ENCODE results near the gene KLK10.

DNA sequence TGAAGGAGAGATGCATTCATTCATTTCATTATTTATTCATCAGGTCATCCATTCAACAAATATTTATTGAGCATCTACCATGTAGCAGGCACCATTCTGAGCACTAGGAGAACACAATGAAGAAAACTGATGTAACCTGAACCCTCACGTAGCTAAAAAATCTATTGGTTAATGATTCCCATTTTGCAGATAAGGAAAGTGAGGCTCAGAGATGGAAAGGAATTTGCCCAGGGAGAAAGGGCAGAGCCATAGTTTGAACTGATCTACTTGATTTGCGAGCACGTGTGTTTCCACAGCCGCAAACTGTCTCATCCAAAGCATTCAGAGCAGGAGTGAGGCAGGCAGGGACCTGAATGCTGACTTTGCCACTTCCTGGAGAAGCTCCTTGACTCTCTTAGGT is 20.8 kb downstream of the KLK10 start:
- no peak for TF ChIP-seq POLR2AphosphoS5 (IDR thresholded peaks at IDR 0.05)
- TF ChIP-seq, protein P1, sequence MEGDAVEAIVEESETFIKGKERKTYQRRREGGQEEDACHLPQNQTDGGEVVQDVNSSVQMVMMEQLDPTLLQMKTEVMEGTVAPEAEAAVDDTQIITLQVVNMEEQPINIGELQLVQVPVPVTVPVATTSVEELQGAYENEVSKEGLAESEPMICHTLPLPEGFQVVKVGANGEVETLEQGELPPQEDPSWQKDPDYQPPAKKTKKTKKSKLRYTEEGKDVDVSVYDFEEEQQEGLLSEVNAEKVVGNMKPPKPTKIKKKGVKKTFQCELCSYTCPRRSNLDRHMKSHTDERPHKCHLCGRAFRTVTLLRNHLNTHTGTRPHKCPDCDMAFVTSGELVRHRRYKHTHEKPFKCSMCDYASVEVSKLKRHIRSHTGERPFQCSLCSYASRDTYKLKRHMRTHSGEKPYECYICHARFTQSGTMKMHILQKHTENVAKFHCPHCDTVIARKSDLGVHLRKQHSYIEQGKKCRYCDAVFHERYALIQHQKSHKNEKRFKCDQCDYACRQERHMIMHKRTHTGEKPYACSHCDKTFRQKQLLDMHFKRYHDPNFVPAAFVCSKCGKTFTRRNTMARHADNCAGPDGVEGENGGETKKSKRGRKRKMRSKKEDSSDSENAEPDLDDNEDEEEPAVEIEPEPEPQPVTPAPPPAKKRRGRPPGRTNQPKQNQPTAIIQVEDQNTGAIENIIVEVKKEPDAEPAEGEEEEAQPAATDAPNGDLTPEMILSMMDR (IDR thresholded peaks at IDR 0.05) = no peak
